ENCODE measurements around the gene MRE11.
A peak's percentile ranks its signal among the peaks of the same experiment; 100 is the strongest.
"Not testable (repeated sequence)": the region's sequence is repeated elsewhere in the genome, so short reads cannot be mapped to it uniquely, and the experiment has no call there.

The MRE11 gene

GRCh38 chr11:94493281-94494125 lies at the start of gene MRE11, which contains the start of gene ANKRD49:
MRE11 (minus strand) TSS chr11:94493844; CDS start chr11:94492801, 1,043 bp downstream.
ANKRD49 (plus strand) TSS chr11:94493984; CDS start chr11:94496694, 2,710 bp downstream.
- peak; percentile 96 for DNase-seq

- no peak for DNase-seq
Measured at GRCh38 chr11:94539420-94539819, 45.8 kb upstream of the MRE11 start.

GRCh38 chr11:94537031-94537600 lies 43.5 kb upstream of the MRE11 start:
- DNase-seq: peak; percentile 20

- no peak for DNase-seq
Measured at GRCh38 chr11:94536386-94536785, 42.7 kb upstream of the MRE11 start.

GRCh38 chr11:94533696-94534630 lies 40.3 kb upstream of the MRE11 start:
- no peak for DNase-seq

GRCh38 chr11:94533206-94533605 lies 39.6 kb upstream of the MRE11 start:
- DNase-seq: no peak

- peak; percentile 11 for DNase-seq
Measured at GRCh38 chr11:94532211-94532610, 38.6 kb upstream of the MRE11 start.

GRCh38 chr11:94528551-94528950 lies 34.9 kb upstream of the MRE11 start:
- DNase-seq: no peak

GRCh38 chr11:94526645-94527438 lies 33.2 kb upstream of the MRE11 start:
- no peak for DNase-seq

- peak; percentile 71 for DNase-seq
Measured at GRCh38 chr11:94525546-94526324, 32.1 kb upstream of the MRE11 start.

GRCh38 chr11:94524341-94524740 lies 30.7 kb upstream of the MRE11 start:
- DNase-seq: no peak

GRCh38 chr11:94521684-94522083 lies 28.0 kb upstream of the MRE11 start:
- DNase-seq: no peak

GRCh38 chr11:94519478-94520084 lies 25.9 kb upstream of the MRE11 start:
- peak; percentile 45 for DNase-seq

GRCh38 chr11:94518300-94518699 lies 24.7 kb upstream of the MRE11 start:
- DNase-seq: no peak

GRCh38 chr11:94516725-94517124 lies 23.1 kb upstream of the MRE11 start:
- DNase-seq: no peak

GRCh38 chr11:94515398-94515797 lies 21.8 kb upstream of the MRE11 start:
- no peak for DNase-seq

GRCh38 chr11:94513091-94513490 lies 19.4 kb upstream of the MRE11 start:
- DNase-seq: no peak

GRCh38 chr11:94511932-94512781 lies 18.5 kb upstream of the MRE11 start, which contains the start of gene C11orf97:
C11orf97 (plus strand) TSS chr11:94512461; CDS start chr11:94512529, 68 bp downstream.
- peak; percentile 15 for DNase-seq

GRCh38 chr11:94507485-94507884 lies 13.8 kb upstream of the MRE11 start:
- no peak for DNase-seq

GRCh38 chr11:94506513-94506912 lies 12.9 kb upstream of the MRE11 start:
- DNase-seq: not testable (repeated sequence)

All from kidney glomerular epithelial cell (primary cell).